Type B pancreatic cell (in vitro differentiated cells): ENCODE data around the gene PDCD1. TPM values are rescaled to one million over a fixed set of nuclear protein-coding genes. Genes with fewer than 3 reads are reported as not detected.
"Not testable (repeated sequence)": the region's sequence is repeated elsewhere in the genome, so short reads cannot be mapped to it uniquely, and the experiment has no call there.

Experiments
- DNase-seq: peaks from one replicate; pipeline ENCODE4 v3.0.0; 2021; ENCODE audit warnings: mixed read lengths; ENCODE audit not compliant: unreplicated experiment; ENCODE audit errors: extremely low spot score
- H3K27ac Mint-ChIP-seq: 2 replicates; pipeline ENCODE4 v1.8.0; 2021; ENCODE audit warnings: mild to moderate bottlenecking, mixed read lengths
- H3K27me3 Mint-ChIP-seq: 2 replicates; pipeline ENCODE4 v1.8.0; 2021; ENCODE audit warnings: mixed read lengths
- H3K36me3 Mint-ChIP-seq: 2 replicates; pipeline ENCODE4 v1.8.0; 2021; ENCODE audit warnings: mixed read lengths
- H3K4me1 Mint-ChIP-seq: one replicate; pipeline ENCODE4 v1.8.0; 2021; ENCODE audit warnings: mixed read lengths; ENCODE audit not compliant: unreplicated experiment
- H3K4me3 Mint-ChIP-seq: 2 replicates; pipeline ENCODE4 v1.8.0; 2021; ENCODE audit warnings: mild to moderate bottlenecking, mixed read lengths
- H3K9me3 Mint-ChIP-seq: 2 replicates; pipeline ENCODE4 v1.8.0; 2021; ENCODE audit warnings: mixed read lengths
- CTCF ChIP-seq: fragments of 200-600 bp; sonication (generic); conservative IDR thresholded peaks from 2 replicates; pipeline ENCODE4 v1.5.0; 2021; ENCODE audit warnings: antibody characterized with exemption, mild to moderate bottlenecking
- total RNA-seq: library from RNA; stranded (reverse); gene quantifications from 2 replicates; pipeline ENCODE4 v1.2.1, GENCODE V29; 2021; ENCODE audit warnings: low replicate concordance

Gene PDCD1
- total RNA-seq, 1 donor from 2014 or later: not detected

- H3K27ac Mint-ChIP-seq: no peak overlapping the region
- peaks cover 5% of the 10 kb centered on the region for H3K4me1 Mint-ChIP-seq
- no peak overlapping the region for H3K4me3 Mint-ChIP-seq
- H3K27me3 Mint-ChIP-seq: no peaks in the 10 kb centered on the region
- DNase-seq: no peak
- no peaks in the 10 kb centered on the region for H3K36me3 Mint-ChIP-seq
- no peaks in the 10 kb centered on the region for H3K9me3 Mint-ChIP-seq
- no peak for TF ChIP-seq CTCF
Measured at GRCh38 chr2:241876528-241877196, 18.0 kb upstream of the PDCD1 start.

- H3K36me3 Mint-ChIP-seq, H3K27me3 Mint-ChIP-seq, DNase-seq, H3K27ac Mint-ChIP-seq, H3K4me3 Mint-ChIP-seq, H3K9me3 Mint-ChIP-seq, H3K4me1 Mint-ChIP-seq: not testable (repeated sequence)
- TF ChIP-seq CTCF: peak; percentile 66
Measured at GRCh38 chr2:241875754-241876527, 17.2 kb upstream of the PDCD1 start.

- Mint-ChIP-seq H3K4me3 (no peak overlapping the region), H3K36me3 (no peaks in the 10 kb centered on the region), H3K27me3 (no peaks in the 10 kb centered on the region), H3K27ac (no peak overlapping the region), H3K4me1 (no peaks in the 10 kb centered on the region), H3K9me3 (no peaks in the 10 kb centered on the region)
- no peak for TF ChIP-seq CTCF
- DNase-seq: no peak
Measured at GRCh38 chr2:241874277-241874925, 15.7 kb upstream of the PDCD1 start.

GRCh38 chr2:241873803-241874110, 15.1 kb upstream of the PDCD1 start:
- no peak for TF ChIP-seq CTCF
- Mint-ChIP-seq H3K36me3 (no peaks in the 10 kb centered on the region), H3K4me1 (no peaks in the 10 kb centered on the region), H3K27me3 (no peaks in the 10 kb centered on the region), H3K9me3 (no peaks in the 10 kb centered on the region), H3K4me3 (no peak overlapping the region), H3K27ac (no peak overlapping the region)
- DNase-seq: no peak

GRCh38 chr2:241873081-241873802, 14.5 kb upstream of the PDCD1 start:
- no peak for DNase-seq
- H3K4me3 Mint-ChIP-seq: no peak overlapping the region

More at GRCh38 chr2:241873081-241873802, 14.5 kb upstream of the PDCD1 start:
- Mint-ChIP-seq H3K4me1 (no peaks in the 10 kb centered on the region), H3K27me3 (peaks cover 2% of the 10 kb centered on the region), H3K9me3 (no peaks in the 10 kb centered on the region), H3K27ac (no peak overlapping the region), H3K36me3 (no peaks in the 10 kb centered on the region)
- TF ChIP-seq CTCF: no peak
